NK-92 (cell line): ENCODE data around the gene PLEKHG3.
"Not testable (repeated sequence)": the region's sequence is repeated elsewhere in the genome, so short reads cannot be mapped to it uniquely, and the experiment has no call there.

Experiments
- DNase-seq: peaks from one replicate; lab custom pipeline; 2025; ENCODE audit not compliant: unreplicated experiment; lab: John Stamatoyannopoulos, UW

The PLEKHG3 gene

GRCh38 chr14:64686282-64686615 is 18.0 kb upstream of the PLEKHG3 start:
- DNase-seq, result no peak

GRCh38 chr14:64688031-64688430 is 16.2 kb upstream of the PLEKHG3 start:
- no peak for DNase-seq

- DNase-seq, result no peak
Observed at GRCh38 chr14:64688811-64689281, 15.4 kb upstream of the PLEKHG3 start.

GRCh38 chr14:64689289-64689688 is 14.9 kb upstream of the PLEKHG3 start:
- no peak for DNase-seq

- not testable (repeated sequence) for DNase-seq
Observed at GRCh38 chr14:64690607-64691006, 13.6 kb upstream of the PLEKHG3 start.

- no peak for DNase-seq
Observed at GRCh38 chr14:64691376-64691775, 12.8 kb upstream of the PLEKHG3 start.

GRCh38 chr14:64692189-64692985 is 11.8 kb upstream of the PLEKHG3 start:
- no peak for DNase-seq

- no peak for DNase-seq
Observed at GRCh38 chr14:64692986-64693809, 11.0 kb upstream of the PLEKHG3 start.

GRCh38 chr14:64693810-64694165 is 10.4 kb upstream of the PLEKHG3 start:
- DNase-seq, result no peak

GRCh38 chr14:64695071-64695470 is 9.2 kb upstream of the PLEKHG3 start:
- no peak for DNase-seq

- DNase-seq, result no peak
Observed at GRCh38 chr14:64696355-64696857, 7.8 kb upstream of the PLEKHG3 start.

GRCh38 chr14:64698903-64699302 is 5.3 kb upstream of the PLEKHG3 start:
- no peak for DNase-seq

- no peak for DNase-seq
Observed at GRCh38 chr14:64700290-64700689, 3.9 kb upstream of the PLEKHG3 start.

- no peak for DNase-seq
Observed at GRCh38 chr14:64700894-64701293, 3.3 kb upstream of the PLEKHG3 start.

GRCh38 chr14:64701660-64702059 is 2.6 kb upstream of the PLEKHG3 start:
- DNase-seq, result no peak

GRCh38 chr14:64702493-64703394 is 1.5 kb upstream of the PLEKHG3 start:
- DNase-seq, result no peak

GRCh38 chr14:64703395-64704142 is 655 bp upstream of the PLEKHG3 start:
- DNase-seq, result no peak

GRCh38 chr14:64704743-64705380 is 638 bp downstream of the PLEKHG3 start:
- no peak for DNase-seq

- no peak for DNase-seq
Observed at GRCh38 chr14:64705381-64706118, 1.3 kb downstream of the PLEKHG3 start.
